Upper lobe of left lung (tissue), 4 donors: ENCODE results near the gene CD207.

Experiments
- CTCF ChIP-seq, 6 experiments: fragments of 450-650 bp in 4 of 6; fragments of 200-600 bp in 2 of 6; sonication (generic) in 2 of 6; IDR thresholded peaks; one replicate each; pipeline ENCODE4 v1.5.1; 2016 to 2019; ENCODE audit warnings: antibody characterized with exemption in 6 of 6
- POLR2A ChIP-seq, 4 donors: fragments of 450-650 bp; IDR thresholded peaks; one replicate each; pipeline ENCODE4 v1.5.1; 2016 to 2017; ENCODE audit warnings: antibody characterized with exemption in 4 of 4, mild to moderate bottlenecking in 2 of 4
- POLR2AphosphoS5 ChIP-seq, 2 donors: sonication (generic); formaldehyde crosslinking; IDR thresholded peaks; one replicate each; pipeline ENCODE4 v1.5.1; 2017; ENCODE audit warnings: antibody characterized with exemption in 2 of 2

- no peak for TF ChIP-seq POLR2A (IDR thresholded peaks at IDR 0.05)
- no peak for TF ChIP-seq CTCF (IDR thresholded peaks at IDR 0.05)
- TF ChIP-seq POLR2AphosphoS5 (IDR thresholded peaks at IDR 0.05), result no peak
These were observed 35.2 kb upstream of the CD207 start for GRCh38 chr2:70870790-70871189.
